SW480 (cell line): ENCODE data around the gene PTAFR.
A peak's percentile ranks its signal among the peaks of the same experiment; 100 is the strongest.

Source experiments
- DNase-seq: peaks from one replicate; pipeline ENCODE4 v3.0.0-alpha.2; 2016; ENCODE audit warnings: low spot score

PTAFR gene

DNA sequence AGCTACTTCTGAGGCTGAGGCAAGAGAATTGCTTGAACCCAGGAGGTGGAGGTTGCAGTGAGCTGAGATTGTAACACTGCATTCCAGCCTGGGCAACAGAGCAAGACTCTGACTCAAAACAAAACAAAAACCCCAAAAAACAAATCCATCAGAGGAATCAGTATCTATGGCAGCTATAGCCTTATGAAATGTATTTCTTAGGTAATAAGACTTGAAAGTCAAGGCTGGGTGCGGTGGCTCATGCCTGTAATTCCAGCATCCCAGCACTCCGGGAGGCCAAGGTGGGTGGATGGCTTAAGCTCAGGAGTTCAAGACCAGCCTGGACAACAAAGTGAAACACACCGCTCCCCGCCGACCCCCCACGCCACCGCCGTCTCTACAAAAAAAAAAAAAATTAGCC is 56.9 kb downstream of the PTAFR start:
- DNase-seq, result no peak

DNA sequence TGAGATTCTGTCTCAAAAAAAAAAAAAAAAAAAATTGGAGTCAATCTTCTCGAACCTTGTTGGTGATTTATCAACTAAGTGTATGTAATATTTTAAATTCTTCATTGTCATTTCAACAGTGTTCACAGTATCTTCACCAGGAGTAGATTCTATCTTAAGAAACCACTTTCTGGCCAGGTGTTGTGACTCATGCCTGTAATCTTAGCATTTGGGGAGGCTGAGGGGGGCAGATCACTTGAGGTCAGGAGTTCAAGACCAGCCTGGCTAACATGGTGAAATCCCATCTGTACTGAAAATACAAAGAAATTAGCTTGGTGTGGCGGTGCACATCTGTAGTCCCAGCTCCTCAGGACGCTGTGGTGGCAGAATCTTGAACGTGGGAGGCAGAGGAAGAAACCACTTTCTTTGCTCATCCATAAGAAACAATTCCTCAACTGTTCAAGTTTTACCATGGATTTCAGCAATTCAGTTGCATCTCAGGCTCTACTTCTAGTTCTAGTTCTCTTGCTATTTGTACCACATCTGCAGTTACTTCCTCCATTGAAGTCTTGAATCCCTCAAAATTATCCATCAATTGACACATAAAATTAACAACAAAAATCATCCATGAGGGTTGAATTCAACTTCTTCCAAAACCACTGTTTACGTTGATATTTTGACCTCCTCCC is 57.7 kb downstream of the PTAFR start:
- DNase-seq, result no peak

DNA sequence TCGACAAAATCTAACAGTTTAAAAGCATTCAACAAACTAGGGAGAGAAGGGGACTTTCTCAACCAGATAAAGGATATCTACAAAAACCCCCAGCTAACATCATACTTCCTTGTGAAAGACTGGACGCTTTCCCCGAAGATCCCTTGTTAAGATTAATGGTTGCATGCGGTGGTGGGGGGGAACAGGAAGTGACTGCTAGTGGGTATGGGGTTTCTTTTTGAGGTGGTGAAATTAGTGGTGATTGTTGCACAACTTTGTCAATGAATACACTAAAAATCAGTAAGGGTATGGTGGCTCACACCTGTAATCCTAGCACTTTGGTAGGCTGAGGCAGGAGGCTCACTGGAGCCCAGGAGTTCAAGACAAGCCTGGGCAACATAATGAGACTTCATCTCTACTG is 61.2 kb downstream of the PTAFR start:
- no peak for DNase-seq

DNA sequence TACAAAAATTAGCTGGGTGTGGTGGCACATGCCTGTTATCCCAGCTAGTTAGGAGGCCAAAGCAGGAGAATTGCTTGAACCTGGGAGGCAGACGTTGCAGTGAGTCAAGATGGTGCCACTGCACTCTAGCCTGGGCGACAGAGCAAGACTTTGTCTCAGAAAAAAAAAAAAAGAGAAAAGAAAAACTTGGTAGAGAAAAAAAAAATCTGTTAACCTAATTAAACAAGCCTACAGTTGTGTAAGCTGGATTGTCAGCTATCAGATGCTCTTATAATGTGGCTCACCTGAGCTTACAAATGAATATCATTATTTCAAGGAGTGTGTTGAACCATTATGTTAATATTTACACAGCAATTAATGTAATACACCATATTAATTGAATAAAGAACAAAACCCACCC is 61.6 kb downstream of the PTAFR start:
- DNase-seq, result no peak

- no peak for DNase-seq
Observed at GRCh38 chr1:28113242-28113572, 63.3 kb downstream of the PTAFR start.

DNA sequence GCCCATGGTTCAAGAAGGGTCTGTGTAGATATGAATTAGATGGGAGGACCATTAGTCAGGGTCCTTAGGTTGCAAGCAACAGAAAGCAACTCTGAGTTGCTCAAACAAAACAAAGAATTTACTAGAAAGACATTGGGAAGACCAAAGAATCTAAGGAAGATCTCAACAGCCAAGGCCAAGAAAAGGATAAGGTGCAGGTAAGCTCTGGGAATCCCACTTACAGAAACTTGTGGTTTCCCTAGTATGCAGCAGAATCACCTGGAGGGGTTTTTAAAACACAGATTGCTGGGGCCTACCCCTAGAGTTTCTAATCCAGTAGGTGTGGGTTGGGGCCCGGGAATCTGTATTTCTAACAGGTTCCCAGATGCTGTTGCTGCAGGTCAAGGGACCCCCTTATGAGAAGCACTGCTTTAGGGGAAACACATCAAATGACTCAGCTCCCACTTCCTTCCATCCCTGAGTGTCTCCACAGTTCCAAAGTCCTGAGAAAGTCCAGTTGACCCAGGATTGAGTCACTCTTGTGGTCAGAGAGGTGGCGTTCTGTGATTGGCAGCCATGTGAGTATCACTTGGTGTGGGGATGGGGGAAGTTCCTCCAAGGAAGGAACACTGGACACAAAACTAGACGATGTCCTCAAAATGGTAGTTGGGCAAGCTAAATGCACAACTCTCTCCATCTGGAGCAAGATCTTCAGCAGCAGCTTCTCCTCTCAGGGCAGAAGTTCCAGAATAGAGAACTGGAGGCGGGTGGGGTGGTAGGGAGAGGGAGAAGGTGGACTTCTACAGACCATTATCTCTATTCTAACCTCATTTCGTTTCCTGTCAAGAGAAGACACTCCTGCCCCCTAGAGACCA is 63.9 kb downstream of the PTAFR start:
- DNase-seq, result peak; percentile 48

GRCh38 chr1:28111157-28111556 is 65.3 kb downstream of the PTAFR start:
- DNase-seq, result no peak

GRCh38 chr1:28110555-28110954 is 65.9 kb downstream of the PTAFR start:
- DNase-seq, result no peak

DNA sequence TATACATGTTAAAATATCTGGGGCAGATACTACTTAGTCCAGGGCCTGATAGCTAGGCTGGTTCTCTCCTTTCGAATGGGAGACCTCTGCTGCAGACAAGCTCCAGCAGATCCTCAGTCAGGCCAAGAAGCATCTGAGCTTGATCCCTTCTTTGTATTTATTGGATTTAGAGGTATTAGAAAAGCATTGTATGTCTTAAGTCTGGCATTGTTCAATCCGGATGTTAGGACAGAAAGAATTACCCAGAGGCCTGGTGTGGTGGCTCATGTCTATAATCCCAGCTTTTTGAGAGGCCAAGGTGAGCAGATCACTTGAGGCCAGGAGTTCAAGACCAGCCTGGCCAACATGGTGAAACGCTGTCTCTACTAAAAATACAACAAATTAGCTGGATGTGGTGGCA is 66.9 kb downstream of the PTAFR start:
- DNase-seq, result no peak

GRCh38 chr1:28108001-28108400 is 68.5 kb downstream of the PTAFR start:
- no peak for DNase-seq

GRCh38 chr1:28104866-28105467 is 71.5 kb downstream of the PTAFR start:
- DNase-seq, result peak; percentile 37

DNA sequence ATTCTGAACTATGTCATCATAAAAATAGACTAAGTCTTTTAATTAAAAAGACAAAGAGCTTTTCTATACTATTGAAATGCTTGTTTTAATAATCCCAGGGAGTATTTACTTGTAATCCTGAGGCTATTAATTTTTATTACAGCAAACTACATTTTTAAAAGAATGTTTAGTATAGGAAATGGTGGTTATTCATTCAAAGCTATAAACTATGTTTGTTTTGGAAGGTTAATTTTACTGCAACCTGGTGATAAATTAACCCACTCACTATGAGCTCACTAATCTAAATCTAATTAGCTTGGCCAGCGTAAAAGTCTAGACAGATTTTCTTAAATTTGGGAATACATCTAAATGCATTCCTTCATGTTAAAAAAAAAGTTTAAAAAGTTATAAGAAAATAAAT is 74.3 kb downstream of the PTAFR start:
- DNase-seq, result no peak

DNA sequence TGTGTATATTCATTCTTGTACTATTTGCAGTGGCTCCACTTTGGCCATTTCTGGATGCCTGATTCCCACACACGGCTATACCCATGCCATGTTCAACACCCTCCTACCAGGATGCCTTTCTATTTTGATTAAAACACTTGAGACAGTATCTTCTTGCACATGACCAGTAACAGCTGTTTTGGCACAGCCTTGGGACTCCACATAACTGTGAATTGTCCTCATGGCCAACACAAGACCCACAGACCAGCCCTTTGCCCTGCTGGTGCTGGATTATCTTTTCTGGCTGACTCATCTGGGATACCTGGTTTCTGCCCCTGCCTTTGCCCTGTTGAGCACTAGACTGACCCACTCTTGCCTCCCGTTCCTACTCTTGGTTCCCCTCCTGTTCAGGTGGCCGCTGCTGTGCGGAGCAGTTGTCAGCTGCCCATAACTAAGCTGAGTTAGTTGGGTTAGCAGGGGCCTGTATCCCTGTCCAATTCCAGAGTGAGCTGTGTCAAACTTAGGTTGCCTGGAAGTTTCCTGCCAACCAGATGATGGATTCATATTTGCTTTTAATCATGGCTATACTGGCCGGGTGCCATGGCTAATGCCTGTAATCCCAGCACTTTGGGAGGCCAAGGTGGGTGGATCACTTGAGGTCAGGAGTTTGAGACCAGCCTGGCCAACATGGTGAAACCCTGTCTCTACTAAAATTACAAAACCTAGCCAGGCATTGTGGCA is 77.3 kb downstream of the PTAFR start:
- DNase-seq, result no peak
